K562 (cell line): ENCODE results near the gene PPP4R3A. TPM values are rescaled to one million over a fixed set of nuclear protein-coding genes. Genes with fewer than 3 reads are reported as not detected.

Experiments
- ATAC-seq: fragments of 200-7000 bp; cut with Tn5 transposase; 3 replicates; pipeline ENCODE4 v1.9.1; 2020; ENCODE audit warnings: moderate library complexity
- BruUV-seq: library from RNA; stranded (reverse); fragments of 400-500 nt; replicated peaks from 2 replicates; lab custom pipeline; 2021; lab: Mats Ljungman, UMichigan
- CTCF ChIA-PET: fragments of 300-600 bp; formaldehyde crosslinking; extraction: SDS; loops from one replicate; lab custom pipeline; 2021; ENCODE audit warnings: low intra/inter-chr PET ratio; lab: Yijun Ruan, JAX
- POLR2A ChIA-PET: fragments of 300-600, 350-650 bp; sonication (Branson Sonifier 250); formaldehyde crosslinking; extraction: SDS; loops from one replicate; lab custom pipeline; 2021; ENCODE audit warnings: antibody characterized with exemption, inconsistent platforms; lab: Yijun Ruan, JAX
- DNase-seq, 4 experiments: peaks; one replicate each; pipeline versions ENCODE4 v3.0.0 to v3.0.0-alpha.2; 2011 to 2018; ENCODE audit warnings: low spot score in 3 of 4, mixed read lengths in 3 of 4; ENCODE audit errors: extremely low read depth in 1 of 4
- FAIRE-seq: peaks from 2 replicates; lab custom pipeline; 2011; peaks lifted over from hg19 to GRCh38; lab: Jason Lieb, UNC
- H2AFZ ChIP-seq: 2 replicates; pipeline ENCODE4 v1.6.0; 2011; ENCODE audit warnings: low read depth, low read length, control low read depth, inconsistent platforms
- H3K27ac ChIP-seq: fragments of 200-600 bp; 3 replicates; pipeline ENCODE4 v1.8.0; 2011; ENCODE audit warnings: low read depth, mild to moderate bottlenecking, control low read depth, inconsistent platforms, low read length, moderate library complexity, mixed read lengths; ENCODE audit errors: extremely low read depth
- H3K27me3 ChIP-seq, 2 experiments: fragments of 300-600 bp in 1 of 2; 2 replicates in 1 of 2; 3 replicates in 1 of 2; pipeline versions ENCODE4 v1.6.0 to v1.8.0; 2011; ENCODE audit warnings: inconsistent platforms in 2 of 2, low read length in 2 of 2, mild to moderate bottlenecking in 1 of 2, mixed read lengths in 1 of 2, moderate library complexity in 1 of 2; ENCODE audit not compliant: control insufficient read depth in 2 of 2, insufficient read depth in 2 of 2
- H3K36me3 ChIP-seq: fragments of 300-600 bp; 3 replicates; pipeline ENCODE4 v1.8.0; 2011; ENCODE audit warnings: mild to moderate bottlenecking, low read length, inconsistent platforms; ENCODE audit not compliant: control insufficient read depth, insufficient read depth
- H3K4me1 ChIP-seq, 2 experiments: fragments of 200-600 bp in 1 of 2; replicated peaks in 1 of 2; 2 replicates in 1 of 2; 3 replicates in 1 of 2; pipeline versions ENCODE4 v1.5.1 to v1.8.0; 2011; ENCODE audit warnings: inconsistent platforms in 2 of 2, low read length in 2 of 2, mild to moderate bottlenecking in 1 of 2, mixed read lengths in 1 of 2, moderate library complexity in 1 of 2; ENCODE audit not compliant: control insufficient read depth in 2 of 2, insufficient read depth in 2 of 2
- H3K4me2 ChIP-seq: 2 replicates; pipeline ENCODE4 v1.6.1; 2011; ENCODE audit warnings: low read length, control low read depth, inconsistent platforms, mixed read lengths; ENCODE audit not compliant: insufficient read depth
- H3K4me3 ChIP-seq: fragments of 200-600 bp; sonication (generic), shearing (Covaris generic); 2 replicates; pipeline ENCODE4 v1.5.1; 2016; ENCODE audit warnings: control low read depth, inconsistent platforms
- H3K79me2 ChIP-seq: fragments of 200-600 bp; 3 replicates; pipeline ENCODE4 v1.8.0; 2011; ENCODE audit warnings: low read length, inconsistent platforms; ENCODE audit not compliant: control insufficient read depth, insufficient read depth
- H3K9ac ChIP-seq, 2 experiments: 2 replicates each; pipeline versions ENCODE4 v1.6.0 to v1.6.1; 2011; ENCODE audit warnings: low read depth in 2 of 2, low read length in 2 of 2, control low read depth in 1 of 2, inconsistent platforms in 1 of 2, mild to moderate bottlenecking in 1 of 2, mixed read lengths in 1 of 2; ENCODE audit not compliant: insufficient read depth in 1 of 2
- H3K9me1 ChIP-seq: one replicate; pipeline ENCODE4 v1.6.0; 2011; ENCODE audit warnings: inconsistent platforms, mild to moderate bottlenecking, low read length, moderate library complexity; ENCODE audit not compliant: control insufficient read depth, insufficient read depth
- H3K9me3 ChIP-seq: replicated peaks from 2 replicates; pipeline ENCODE4 v1.5.1; 2011; ENCODE audit warnings: low read depth, low read length, inconsistent platforms; ENCODE audit not compliant: control insufficient read depth, insufficient read depth
- H4K20me1 ChIP-seq: replicated peaks from 2 replicates; pipeline ENCODE4 v1.6.1; 2011; ENCODE audit warnings: low read length, inconsistent platforms, mixed read lengths; ENCODE audit not compliant: control insufficient read depth, insufficient read depth
- HMBOX1 ChIP-seq: sonication (generic); IDR thresholded peaks from 2 replicates; pipeline ENCODE4 v1.6.1; 2016
- HNRNPH1 ChIP-seq: fragments of 200-400 bp; formaldehyde crosslinking; optimal IDR thresholded peaks from 2 replicates; pipeline ENCODE3; 2017; ENCODE audit warnings: low read depth, mild to moderate bottlenecking, low read length, moderate library complexity
- KLF6 ChIP-seq: fragments of 250-450 bp; sonication (Bioruptor Pico); IDR thresholded peaks from 2 replicates; pipeline ENCODE4 v1.4.0; 2020; ENCODE audit warnings: mild to moderate bottlenecking, moderate library complexity, borderline replicate concordance
- MEF2A ChIP-seq: IDR thresholded peaks from 2 replicates; pipeline ENCODE4 v1.6.1; 2011; ENCODE audit warnings: low read depth, mild to moderate bottlenecking, low read length, moderate library complexity; ENCODE audit not compliant: control insufficient read depth
- POU5F1 ChIP-seq: fragments of 150-350 bp; IDR thresholded peaks from 2 replicates; pipeline ENCODE4 v1.6.1; 2014; ENCODE audit warnings: borderline replicate concordance, low read length, low read depth, mild to moderate bottlenecking; ENCODE audit not compliant: partially characterized antibody
- PTBP1 ChIP-seq: fragments of 200-400 bp; formaldehyde crosslinking; IDR thresholded peaks from 2 replicates; pipeline ENCODE4 v1.6.1; 2017; ENCODE audit warnings: low read depth, low read length
- SMAD3 ChIP-seq: fragments of 450-650 bp; formaldehyde crosslinking; conservative IDR thresholded peaks from 2 replicates; pipeline ENCODE4 v1.4.0; 2020; ENCODE audit warnings: mild to moderate bottlenecking
- SRSF9 ChIP-seq: fragments of 200-400 bp; formaldehyde crosslinking; IDR thresholded peaks from 2 replicates; pipeline ENCODE4 v1.6.1; 2017; ENCODE audit warnings: low read depth, low read length, borderline replicate concordance
- TSC22D4 ChIP-seq: fragments of 450-650 bp; IDR thresholded peaks from 2 replicates; pipeline ENCODE4 v1.6.1; 2016; ENCODE audit warnings: missing genetic modification characterization, missing biosample characterization, control low read depth
- WGBS: fragments of 100-300 bp; shearing (Covaris generic); methylation state at CpG from one replicate; pipeline ENCODE4 v1.1.6; 2016; ENCODE audit warnings: low coverage, mixed read lengths; ENCODE audit not compliant: insufficient coverage; ENCODE audit errors: missing lambda C conversion rate; 5-methylcytosine and 5-hydroxymethylcytosine counted together
- in situ Hi-C: fragments of 300-500 bp; cut with MboI; formaldehyde crosslinking; loops from 4 replicates; pipeline ENCODE4 v1.15.0; 2018; ENCODE audit warnings: inconsistent platforms, mixed read lengths
- intact Hi-C: fragments of 100-400 bp; cut with micrococcal nuclease; formaldehyde crosslinking; loops from 2 replicates; pipeline ENCODE4 v1.14.2; 2022
- polyA plus RNA-seq, 8 experiments: library from polyadenylated mRNA; depleted of rRNA in 4 of 8; stranded (reverse) in 5 of 8; unstranded in 3 of 8; fragments of >200 nt; fragmentation: Nextera tagmentation in 2 of 8; fragmentation: Illumina TruSeq in 1 of 8; extraction: Ambion mirVana in 2 of 8; extraction: Trizol in 1 of 8; gene quantifications; 2 replicates each; pipeline versions ENCODE4 v1.2.1 to v1.2.3, GENCODE V29; 2011 to 2014; ENCODE audit warnings: inconsistent platforms in 1 of 8, missing spikeins in 1 of 8
- total RNA-seq, 7 experiments: library from RNA; depleted of rRNA in 6 of 7; stranded (reverse); fragments of >200 nt in 6 of 7; fragmentation: Illumina TruSeq in 2 of 7; extraction: Trizol in 2 of 7; gene quantifications; 2 replicates each; pipeline versions ENCODE4 v1.2.1 to v1.2.3, GENCODE V29; 2011 to 2021; ENCODE audit warnings: low replicate concordance in 1 of 7

The PPP4R3A gene
- total and polyA plus RNA-seq, 9 of the 15 experiments (the other 6 are each of a cell fraction or from before 2014, with no cell fraction given), result 9.5 to 54.9 (median 44.9) TPM

GRCh38 chr14:91516663-91517388 is 6.7 kb upstream of the PPP4R3A start:
- Histone ChIP-seq H3K36me3 (no peaks in the 10 kb centered on the region), H3K27ac (no peak overlapping the region), H3K9me3 (no peaks in the 10 kb centered on the region), H3K9me1 (no peaks in the 10 kb centered on the region), H3K9ac (no peak overlapping the region), H3K27me3 (no peaks in the 10 kb centered on the region; a peak in 1 of 5 replicates), H3K4me3 (no peak overlapping the region), H4K20me1 (no peaks in the 10 kb centered on the region), H3K4me1 (no peaks in the 10 kb centered on the region), H2AFZ (no peak overlapping the region), H3K4me2 (no peak overlapping the region), H3K79me2 (no peaks in the 10 kb centered on the region)
- no peak for FAIRE-seq
- POLR2A ChIA-PET, result no interaction called here
- TF ChIP-seq KLF6 (CRISPR knock-in tag), result no peak
- TF ChIP-seq HNRNPH1, result no peak
- TF ChIP-seq PTBP1, result no peak
- no peak for TF ChIP-seq TSC22D4 (tag)
- no peak for TF ChIP-seq SMAD3
- TF ChIP-seq MEF2A, result no peak
- no peak for TF ChIP-seq POU5F1
- no peak for TF ChIP-seq HMBOX1
- no peak for TF ChIP-seq SRSF9
- no peak for DNase-seq
- 42% methylated on average over 6 of the region's 7 CpGs for WGBS
- intact Hi-C loops, result no loop called here
- ATAC-seq, result no peak
- CTCF ChIA-PET, result no interaction called here
- in situ Hi-C loops, result no loop called here
- no TSS peak for BruUV-seq
